ENCODE data around the gene MORN1.
A peak's percentile ranks its signal among the peaks of the same experiment; 100 is the strongest.

Gene MORN1

GRCh38 chr1:2300004-2300771, 91.2 kb downstream of the MORN1 start:
- peak overlapping the region; percentile 38 for H3K27ac ChIP-seq (replicated peaks)

GRCh38 chr1:2299131-2299627, 92.2 kb downstream of the MORN1 start:
- TF ChIP-seq SPI1 (IDR thresholded peaks at IDR 0.05; ENCODE audit: borderline replicate concordance, low read depth) = no peak
- no peak for TF ChIP-seq CTCF (IDR thresholded peaks at IDR 0.05; ENCODE audit: insufficient read depth, low read length)
- no peak for TF ChIP-seq REST (IDR thresholded peaks at IDR 0.05; ENCODE audit: insufficient replicate concordance, low read depth)
- TF ChIP-seq GABPA (IDR thresholded peaks at IDR 0.05; ENCODE audit: low read depth) = no peak
- no peak for TF ChIP-seq POLR2AphosphoS5 (IDR thresholded peaks at IDR 0.05; ENCODE audit: low read depth)
- Histone ChIP-seq H3K27ac (replicated peaks) (no peak overlapping the region), H3K27me3 (ENCODE audit: insufficient read depth, poor library complexity, severe bottlenecking) (no peaks in the 10 kb centered on the region), H3K4me3 (replicated peaks; ENCODE audit: insufficient read depth, low read length) (no peak overlapping the region)
- no peak for DNase-seq (ENCODE audit: low read depth in 1 of 2, low spot score in 1 of 2)

More at GRCh38 chr1:2300004-2300771, 91.2 kb downstream of the MORN1 start:
- Histone ChIP-seq H3K27me3 (ENCODE audit: insufficient read depth, poor library complexity, severe bottlenecking) (no peaks in the 10 kb centered on the region), H3K4me3 (replicated peaks; ENCODE audit: insufficient read depth, low read length) (no peak overlapping the region)
- TF ChIP-seq SPI1 (IDR thresholded peaks at IDR 0.05; ENCODE audit: borderline replicate concordance, low read depth) (peak; percentile 32; the same call in 1 of the 2 replicates), CTCF (IDR thresholded peaks at IDR 0.05; ENCODE audit: insufficient read depth, low read length) (no peak)
- peak in 1 of 2 experiments; percentile 58 for DNase-seq (ENCODE audit: low read depth in 1 of 2, low spot score in 1 of 2)

GRCh38 chr1:2298685-2299084, 92.7 kb downstream of the MORN1 start:
- TF ChIP-seq CTCF (IDR thresholded peaks at IDR 0.05; ENCODE audit: insufficient read depth, low read length) (no peak), GABPA (IDR thresholded peaks at IDR 0.05; ENCODE audit: low read depth) (no peak), POLR2AphosphoS5 (IDR thresholded peaks at IDR 0.05; ENCODE audit: low read depth) (no peak), SPI1 (IDR thresholded peaks at IDR 0.05; ENCODE audit: borderline replicate concordance, low read depth) (no peak), REST (IDR thresholded peaks at IDR 0.05; ENCODE audit: insufficient replicate concordance, low read depth) (no peak)
- no peak overlapping the region for H3K4me3 ChIP-seq (replicated peaks; ENCODE audit: insufficient read depth, low read length)
- H3K27me3 ChIP-seq (ENCODE audit: insufficient read depth, poor library complexity, severe bottlenecking) = no peaks in the 10 kb centered on the region
- no peak overlapping the region for H3K27ac ChIP-seq (replicated peaks)
- DNase-seq (ENCODE audit: low read depth in 1 of 2, low spot score in 1 of 2) = no peak

Data from HL-60 (cell line).